ENCODE results near the gene ALPP.
"Not testable (repeated sequence)": the region's sequence is repeated elsewhere in the genome, so short reads cannot be mapped to it uniquely, and the experiment has no call there.

Gene ALPP

DNA sequence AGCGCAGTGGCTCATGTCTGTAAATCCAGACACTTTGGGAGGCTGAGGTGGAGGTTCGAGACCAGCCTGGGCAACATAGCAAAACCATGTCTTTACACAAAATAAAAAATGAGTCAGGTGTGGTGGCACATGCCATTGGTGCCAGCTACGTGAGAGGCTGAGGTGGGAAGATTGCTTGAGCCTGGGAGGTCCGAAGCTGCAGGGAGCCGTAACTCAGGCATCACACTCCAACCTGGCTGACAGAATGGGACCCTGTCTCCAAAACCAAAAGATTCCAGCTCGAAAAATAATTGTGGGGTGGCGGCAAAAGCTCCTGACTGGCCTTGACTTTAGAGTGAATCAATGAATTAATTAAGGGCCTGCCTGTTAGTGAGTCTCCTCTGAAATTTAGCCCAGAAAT is 1.2 kb upstream of the ALPP start:
- TF ChIP-seq, protein P1, sequence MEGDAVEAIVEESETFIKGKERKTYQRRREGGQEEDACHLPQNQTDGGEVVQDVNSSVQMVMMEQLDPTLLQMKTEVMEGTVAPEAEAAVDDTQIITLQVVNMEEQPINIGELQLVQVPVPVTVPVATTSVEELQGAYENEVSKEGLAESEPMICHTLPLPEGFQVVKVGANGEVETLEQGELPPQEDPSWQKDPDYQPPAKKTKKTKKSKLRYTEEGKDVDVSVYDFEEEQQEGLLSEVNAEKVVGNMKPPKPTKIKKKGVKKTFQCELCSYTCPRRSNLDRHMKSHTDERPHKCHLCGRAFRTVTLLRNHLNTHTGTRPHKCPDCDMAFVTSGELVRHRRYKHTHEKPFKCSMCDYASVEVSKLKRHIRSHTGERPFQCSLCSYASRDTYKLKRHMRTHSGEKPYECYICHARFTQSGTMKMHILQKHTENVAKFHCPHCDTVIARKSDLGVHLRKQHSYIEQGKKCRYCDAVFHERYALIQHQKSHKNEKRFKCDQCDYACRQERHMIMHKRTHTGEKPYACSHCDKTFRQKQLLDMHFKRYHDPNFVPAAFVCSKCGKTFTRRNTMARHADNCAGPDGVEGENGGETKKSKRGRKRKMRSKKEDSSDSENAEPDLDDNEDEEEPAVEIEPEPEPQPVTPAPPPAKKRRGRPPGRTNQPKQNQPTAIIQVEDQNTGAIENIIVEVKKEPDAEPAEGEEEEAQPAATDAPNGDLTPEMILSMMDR (conservative IDR thresholded peaks at IDR 0.05; ENCODE audit: low read depth, low read length) = no peak
- no peak for DNase-seq (ENCODE audit: low read depth)
- H3K4me3 ChIP-seq (ENCODE audit: low read length) = no peak overlapping the region

DNA sequence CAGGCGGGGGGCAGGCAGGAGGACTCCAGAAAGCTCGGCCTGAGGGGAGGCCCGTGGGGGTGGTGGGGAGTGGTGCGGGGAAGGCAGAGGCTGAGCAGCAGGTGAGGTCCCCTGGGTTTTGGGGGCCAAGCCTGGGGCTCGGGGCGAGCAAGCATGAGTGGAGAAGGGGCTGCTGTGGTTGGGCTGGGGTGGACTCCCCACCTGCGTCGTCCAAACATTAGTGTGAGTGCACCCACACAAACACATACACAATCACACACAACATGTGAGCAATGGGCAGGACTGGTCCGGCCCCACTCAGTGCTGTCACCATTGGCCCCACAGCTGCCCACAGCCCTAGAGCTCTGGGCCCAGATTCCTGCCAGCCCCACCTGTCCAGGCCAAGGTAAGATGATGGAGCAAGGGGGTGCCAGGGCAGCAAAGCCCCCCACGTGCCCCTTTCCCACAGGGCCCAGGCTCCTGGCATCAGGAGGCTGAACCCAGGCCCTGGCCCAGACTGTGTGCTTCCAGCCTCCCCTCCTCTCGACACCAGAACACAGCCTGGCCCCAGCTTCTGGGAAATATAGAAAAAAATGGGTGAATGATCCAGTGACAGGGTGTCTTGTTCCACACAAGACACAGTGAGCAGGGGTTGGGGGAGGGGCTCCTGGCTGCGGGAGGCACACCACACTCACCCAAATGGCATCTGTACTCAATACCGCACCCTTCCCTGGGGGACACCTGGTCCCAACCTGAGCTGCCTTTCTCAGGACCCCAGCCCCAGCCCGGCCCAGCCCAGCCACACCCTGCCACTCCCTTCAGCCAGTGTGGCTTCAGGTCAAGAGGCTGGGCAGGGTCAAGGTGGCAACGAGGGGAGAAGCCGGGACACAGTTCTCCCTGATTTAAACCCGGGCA is 463 bp upstream of the ALPP start:
- DNase-seq (ENCODE audit: low read depth) = no peak
- TF ChIP-seq, protein P1 (conservative IDR thresholded peaks at IDR 0.05; ENCODE audit: low read depth, low read length) = no peak
- H3K4me3 ChIP-seq (ENCODE audit: low read length) = no peak overlapping the region

DNA sequence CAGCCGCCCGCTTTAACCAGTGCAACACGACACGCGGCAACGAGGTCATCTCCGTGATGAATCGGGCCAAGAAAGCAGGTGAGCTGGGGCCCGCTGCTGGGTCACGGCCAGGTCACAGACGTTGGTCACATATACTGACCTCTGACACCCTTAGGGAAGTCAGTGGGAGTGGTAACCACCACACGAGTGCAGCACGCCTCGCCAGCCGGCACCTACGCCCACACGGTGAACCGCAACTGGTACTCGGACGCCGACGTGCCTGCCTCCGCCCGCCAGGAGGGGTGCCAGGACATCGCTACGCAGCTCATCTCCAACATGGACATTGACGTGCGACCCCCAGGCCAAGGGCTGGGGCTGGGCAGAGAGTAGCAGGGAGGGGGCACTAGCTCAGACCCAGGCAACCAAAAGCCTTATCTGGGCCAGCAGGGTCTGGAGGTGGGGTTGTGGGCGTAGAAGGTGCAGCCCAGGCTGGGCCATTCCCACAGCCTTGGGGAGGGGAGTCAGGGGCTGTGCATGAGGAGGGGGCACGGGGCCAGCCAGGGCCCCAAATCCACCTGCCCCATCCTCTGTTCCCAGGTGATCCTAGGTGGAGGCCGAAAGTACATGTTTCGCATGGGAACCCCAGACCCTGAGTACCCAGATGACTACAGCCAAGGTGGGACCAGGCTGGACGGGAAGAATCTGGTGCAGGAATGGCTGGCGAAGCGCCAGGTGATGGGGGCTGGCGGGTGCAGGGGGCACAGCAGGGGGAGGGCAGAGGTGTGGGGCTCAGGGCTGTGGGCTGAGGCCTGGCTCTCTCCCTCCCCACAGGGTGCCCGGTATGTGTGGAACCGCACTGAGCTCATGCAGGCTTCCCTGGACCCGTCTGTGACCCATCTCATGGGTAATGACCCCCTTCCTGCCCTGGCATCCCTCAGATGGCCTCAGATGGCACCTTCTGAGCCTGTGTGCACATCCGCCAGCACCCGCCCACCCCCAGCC is 1.3 kb downstream of the ALPP start:
- not testable (repeated sequence) for DNase-seq (ENCODE audit: low read depth); H3K4me3 ChIP-seq (ENCODE audit: low read length)

DNA sequence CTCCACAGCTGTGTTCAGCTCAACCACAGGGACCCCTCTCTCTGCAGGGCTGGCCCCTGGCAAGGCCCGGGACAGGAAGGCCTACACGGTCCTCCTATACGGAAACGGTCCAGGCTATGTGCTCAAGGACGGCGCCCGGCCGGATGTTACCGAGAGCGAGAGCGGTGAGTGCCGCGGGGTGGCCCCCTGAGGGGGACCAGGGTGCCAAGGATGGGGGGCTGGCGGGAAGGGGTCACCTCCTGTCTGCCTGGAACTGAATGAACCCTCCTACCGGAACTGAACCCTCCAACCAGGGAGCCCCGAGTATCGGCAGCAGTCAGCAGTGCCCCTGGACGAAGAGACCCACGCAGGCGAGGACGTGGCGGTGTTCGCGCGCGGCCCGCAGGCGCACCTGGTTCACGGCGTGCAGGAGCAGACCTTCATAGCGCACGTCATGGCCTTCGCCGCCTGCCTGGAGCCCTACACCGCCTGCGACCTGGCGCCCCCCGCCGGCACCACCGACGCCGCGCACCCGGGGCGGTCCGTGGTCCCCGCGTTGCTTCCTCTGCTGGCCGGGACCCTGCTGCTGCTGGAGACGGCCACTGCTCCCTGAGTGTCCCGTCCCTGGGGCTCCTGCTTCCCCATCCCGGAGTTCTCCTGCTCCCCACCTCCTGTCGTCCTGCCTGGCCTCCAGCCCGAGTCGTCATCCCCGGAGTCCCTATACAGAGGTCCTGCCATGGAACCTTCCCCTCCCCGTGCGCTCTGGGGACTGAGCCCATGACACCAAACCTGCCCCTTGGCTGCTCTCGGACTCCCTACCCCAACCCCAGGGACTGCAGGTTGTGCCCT is 2.9 kb downstream of the ALPP start:
- not testable (repeated sequence) for H3K4me3 ChIP-seq (ENCODE audit: low read length); DNase-seq (ENCODE audit: low read depth)

DNA sequence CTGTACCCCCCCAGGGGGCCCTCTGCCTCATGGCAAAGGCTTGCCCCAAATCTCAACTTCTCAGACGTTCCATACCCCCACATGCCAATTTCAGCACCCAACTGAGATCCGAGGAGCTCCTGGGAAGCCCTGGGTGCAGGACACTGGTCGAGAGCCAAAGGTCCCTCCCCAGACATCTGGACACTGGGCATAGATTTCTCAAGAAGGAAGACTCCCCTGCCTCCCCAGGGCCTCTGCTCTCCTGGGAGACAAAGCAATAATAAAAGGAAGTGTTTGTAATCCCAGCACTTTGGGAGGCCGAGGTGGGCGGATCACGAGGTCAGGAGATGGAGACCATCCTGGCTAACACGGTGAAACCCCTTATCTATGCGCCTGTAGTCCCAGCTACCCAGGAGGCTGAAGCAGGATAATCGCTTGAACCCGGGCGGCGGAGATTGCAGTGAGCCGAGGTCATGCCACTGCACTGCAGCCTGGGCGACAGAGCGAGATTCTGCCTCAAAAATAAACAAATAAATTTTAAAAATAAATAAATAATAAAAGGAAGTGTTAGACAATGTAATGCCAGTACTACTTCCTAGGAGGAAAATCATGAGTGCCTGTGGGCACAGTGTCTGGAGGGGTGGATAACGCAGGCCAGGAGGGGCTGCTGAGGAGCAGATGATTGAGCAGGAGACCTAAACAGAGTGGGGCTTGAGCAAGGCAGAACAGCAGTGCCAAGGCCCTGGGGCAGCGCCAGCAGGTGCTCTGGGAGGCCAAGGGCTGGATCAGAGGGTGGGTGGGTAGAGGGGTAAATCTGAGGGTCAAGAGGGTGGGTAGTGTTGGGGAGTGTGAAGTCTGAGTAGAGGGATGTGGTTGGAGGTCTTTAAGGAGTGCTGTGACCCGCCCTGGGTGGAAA is 4.0 kb downstream of the ALPP start:
- no peak for DNase-seq (ENCODE audit: low read depth)
- H3K4me3 ChIP-seq (ENCODE audit: low read length) = no peak overlapping the region
- TF ChIP-seq, protein P1 (conservative IDR thresholded peaks at IDR 0.05; ENCODE audit: low read depth, low read length) = no peak

DNA sequence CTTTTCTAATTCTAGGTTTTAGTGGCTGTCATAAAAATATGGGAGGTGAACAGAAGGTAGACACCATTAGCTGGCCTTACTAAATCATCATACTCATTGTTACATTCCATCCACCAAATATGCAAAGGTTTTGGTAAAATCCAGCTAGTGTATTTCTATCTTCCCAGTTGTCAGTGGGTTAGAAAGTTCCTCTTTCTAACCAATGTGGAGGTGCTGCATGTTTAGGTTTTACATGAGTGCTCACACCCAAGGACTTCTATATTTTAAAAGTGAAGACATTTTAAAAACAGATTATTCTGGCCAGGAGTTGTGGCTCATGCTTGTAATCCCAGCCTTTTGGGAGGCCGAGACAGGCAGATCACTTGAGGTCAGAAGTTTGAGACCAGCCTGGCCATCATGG is 5.9 kb downstream of the ALPP start:
- TF ChIP-seq, protein P1 (conservative IDR thresholded peaks at IDR 0.05; ENCODE audit: low read depth, low read length) = no peak
- DNase-seq (ENCODE audit: low read depth) = no peak
- H3K4me3 ChIP-seq (ENCODE audit: low read length) = no peak overlapping the region

DNA sequence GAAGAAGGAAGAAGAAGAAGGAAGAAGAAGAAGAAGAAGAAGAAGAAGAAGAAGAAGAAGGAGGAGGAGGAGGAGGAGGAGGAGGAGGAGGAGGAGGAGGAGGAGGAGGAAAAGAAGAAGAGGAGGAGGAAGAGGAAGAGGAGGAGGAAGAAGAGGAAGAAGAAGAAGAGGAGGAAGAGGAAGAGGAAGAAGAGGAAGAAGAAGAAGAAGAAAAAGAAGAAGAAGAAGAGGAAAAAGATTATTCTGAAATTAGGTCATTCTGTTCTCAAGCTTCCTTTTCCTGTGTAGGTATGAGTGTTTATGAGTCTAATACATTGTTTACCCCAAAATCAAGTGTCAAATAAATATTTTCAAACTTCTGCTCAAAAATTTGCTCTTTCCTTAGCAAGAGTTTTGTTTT is 6.5 kb downstream of the ALPP start:
- H3K4me3 ChIP-seq (ENCODE audit: low read length); DNase-seq (ENCODE audit: low read depth): not testable (repeated sequence)

Measured in retinal pigment epithelial cell (primary cell).